ENCODE data around the gene PCF11.

PCF11 gene

DNA sequence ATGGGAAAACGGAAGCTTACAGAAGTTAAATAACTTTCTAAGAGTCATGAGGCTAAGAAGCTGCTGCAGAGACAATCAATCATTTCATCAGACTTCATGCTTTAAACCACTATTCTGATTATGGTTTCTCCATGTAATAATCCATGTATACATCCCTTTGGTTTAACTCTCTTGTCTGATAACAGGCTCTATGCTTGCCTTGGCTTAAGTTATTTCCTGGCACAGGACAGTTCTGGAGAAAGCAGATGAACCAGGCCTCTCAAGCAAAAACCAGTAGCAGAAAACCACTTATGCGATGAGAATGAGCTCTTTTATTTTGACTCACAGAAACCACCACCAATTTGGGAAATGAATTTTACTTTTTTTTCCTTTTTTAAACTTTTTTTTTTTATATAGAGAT lies 6.5 kb upstream of the PCF11 start:
- no peak for TF ChIP-seq CTCF (IDR thresholded peaks at IDR 0.05; ENCODE audit: low read depth, low read length)
- Histone ChIP-seq H3K9me3 (no peaks in the 10 kb centered on the region), H3K36me3 (no peaks in the 10 kb centered on the region), H3K4me1 (no peaks in the 10 kb centered on the region), H3K4me3 (ENCODE audit: low read depth, low read length) (no peak overlapping the region), H3K27me3 (no peaks in the 10 kb centered on the region)
- no peak for DNase-seq

DNA sequence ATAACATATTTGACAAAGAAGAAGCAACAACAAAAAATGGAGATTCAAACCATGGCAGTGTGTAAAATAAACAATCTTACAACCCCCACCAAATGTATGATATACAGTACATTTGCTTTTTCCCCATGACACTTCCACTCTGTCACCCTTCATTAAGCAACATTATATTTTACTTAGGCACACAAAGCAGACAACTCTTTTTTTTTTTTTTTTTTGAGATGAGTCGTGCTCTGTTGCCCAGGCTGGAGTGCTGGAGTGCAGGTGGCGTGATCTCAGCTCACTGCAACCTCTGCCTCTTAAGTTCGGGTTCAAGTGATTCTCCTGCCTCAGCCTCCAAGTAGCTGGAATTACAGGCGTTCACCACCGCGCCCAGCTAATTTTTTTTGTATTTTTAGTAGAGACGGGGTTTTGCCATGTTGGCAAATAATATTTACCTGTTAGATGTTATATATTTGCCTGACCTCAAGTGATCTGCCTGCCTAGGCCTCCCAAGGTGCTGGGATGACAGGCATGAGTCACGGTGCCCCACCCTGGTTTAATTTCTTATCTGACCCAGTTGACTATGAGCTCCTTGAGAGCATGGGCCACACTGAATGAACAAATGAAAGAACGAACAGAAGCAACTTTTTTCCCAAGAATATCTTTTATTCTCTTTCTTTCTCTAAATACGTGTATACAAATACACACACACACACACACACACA lies 5.5 kb upstream of the PCF11 start:
- no peak for DNase-seq
- Histone ChIP-seq H3K9me3 (no peaks in the 10 kb centered on the region), H3K27me3 (no peaks in the 10 kb centered on the region), H3K36me3 (no peaks in the 10 kb centered on the region), H3K4me1 (no peaks in the 10 kb centered on the region), H3K4me3 (ENCODE audit: low read depth, low read length) (no peak overlapping the region)
- TF ChIP-seq CTCF (IDR thresholded peaks at IDR 0.05; ENCODE audit: low read depth, low read length), result no peak

DNA sequence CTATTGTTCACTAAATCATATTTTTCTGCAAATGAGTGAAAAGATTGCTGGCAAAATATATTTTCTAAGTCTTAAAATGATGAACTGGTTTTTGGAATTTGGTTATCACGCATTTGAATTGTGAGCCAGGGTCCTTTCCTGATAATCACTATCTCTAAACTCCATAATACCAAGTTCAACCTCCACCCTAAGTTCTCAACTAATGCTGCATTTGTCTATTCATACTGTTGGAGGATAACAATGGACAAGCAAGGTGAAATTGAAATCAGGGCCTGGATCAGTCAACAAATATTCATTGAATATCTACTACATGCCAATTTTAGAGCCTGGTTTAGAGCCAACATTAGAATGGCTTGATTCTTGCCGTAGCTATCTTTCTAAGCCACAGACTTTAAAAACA lies 4.7 kb upstream of the PCF11 start:
- no peak for TF ChIP-seq CTCF (IDR thresholded peaks at IDR 0.05; ENCODE audit: low read depth, low read length)
- H3K9me3 ChIP-seq, result no peaks in the 10 kb centered on the region
- H3K36me3 ChIP-seq, result no peaks in the 10 kb centered on the region
- no peak overlapping the region for H3K4me3 ChIP-seq (ENCODE audit: low read depth, low read length)
- no peak for DNase-seq
- no peaks in the 10 kb centered on the region for H3K27me3 ChIP-seq
- H3K4me1 ChIP-seq, result no peaks in the 10 kb centered on the region

GRCh38 chr11:83153764-83154163 lies 3.2 kb upstream of the PCF11 start:
- peaks cover 5% of the 10 kb centered on the region; the same call in 1 of the 2 replicates for H3K36me3 ChIP-seq
- no peak for DNase-seq
- H3K9me3 ChIP-seq, result no peaks in the 10 kb centered on the region
- no peaks in the 10 kb centered on the region for H3K27me3 ChIP-seq
- TF ChIP-seq CTCF (IDR thresholded peaks at IDR 0.05; ENCODE audit: low read depth, low read length), result no peak
- H3K4me3 ChIP-seq (ENCODE audit: low read depth, low read length), result no peak overlapping the region
- H3K4me1 ChIP-seq, result no peaks in the 10 kb centered on the region

DNA sequence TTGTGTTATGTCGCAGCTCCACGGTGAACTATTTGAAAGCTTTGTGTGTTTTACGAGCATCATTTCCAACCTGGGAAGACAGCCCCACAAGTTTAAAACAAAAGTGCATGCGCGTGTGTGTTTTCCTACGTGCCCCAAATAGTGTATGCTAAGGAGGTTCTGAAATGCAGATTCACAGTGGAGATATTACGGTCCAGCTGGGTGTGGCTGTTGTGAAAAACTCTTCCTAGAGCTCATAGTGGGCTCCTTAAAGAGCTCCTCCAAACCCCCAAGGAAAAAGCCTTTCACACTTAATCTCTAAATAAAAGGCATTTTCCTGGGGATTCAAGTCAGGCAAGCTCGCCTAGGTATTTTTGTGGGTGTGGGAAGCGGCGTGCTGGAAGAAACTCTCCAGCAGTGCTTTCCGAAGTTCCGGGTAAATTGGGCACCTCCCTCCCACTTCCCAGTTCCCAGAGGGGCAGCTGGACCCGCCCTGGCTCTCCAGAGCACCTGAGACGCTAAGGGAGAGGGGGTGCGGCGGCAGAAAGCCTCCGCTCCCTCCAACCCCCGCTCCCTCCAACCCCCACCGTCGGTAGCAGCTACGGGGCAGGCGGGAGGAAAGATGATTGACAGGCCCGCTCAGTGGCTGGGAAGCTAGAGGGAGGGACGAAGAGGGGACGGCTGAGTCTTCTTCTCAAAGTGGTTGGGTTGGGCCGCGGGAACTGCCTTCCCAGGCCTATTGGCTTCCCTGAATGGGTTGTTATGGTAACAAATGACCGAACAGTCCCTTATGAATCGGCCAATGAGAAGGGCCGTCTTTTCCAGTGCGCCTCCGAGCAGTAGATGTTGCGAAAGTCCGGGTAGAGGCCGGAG lies 561 bp upstream of the PCF11 start:
- no peaks in the 10 kb centered on the region for H3K9me3 ChIP-seq
- H3K4me1 ChIP-seq, result no peaks in the 10 kb centered on the region
- H3K4me3 ChIP-seq (ENCODE audit: low read depth, low read length), result peak overlapping the region; percentile 88
- peaks cover 28% of the 10 kb centered on the region for H3K36me3 ChIP-seq
- H3K27me3 ChIP-seq, result no peaks in the 10 kb centered on the region
- TF ChIP-seq CTCF (IDR thresholded peaks at IDR 0.05; ENCODE audit: low read depth, low read length), result no peak
- peak; percentile 99 for DNase-seq
